Choroid plexus epithelial cell (primary cell): ENCODE data around the gene KMT5B.
A peak's percentile ranks its signal among the peaks of the same experiment; 100 is the strongest.

Experiments
- DNase-seq: peaks from one replicate; pipeline ENCODE4 v3.0.0-alpha.2; 2010; ENCODE audit warnings: low read depth
- H3K4me3 ChIP-seq: 2 replicates; pipeline ENCODE4 v1.5.1; 2011; ENCODE audit warnings: low read depth, mild to moderate bottlenecking, control low read depth, low read length, moderate library complexity
- CTCF ChIP-seq: conservative IDR thresholded peaks from 2 replicates; pipeline ENCODE4 v1.5.1; 2011; ENCODE audit warnings: low read depth, mild to moderate bottlenecking, control low read depth, inconsistent platforms, low read length, moderate library complexity

KMT5B gene

GRCh38 chr11:68181719-68182451, 31.2 kb downstream of the KMT5B start:
- H3K4me3 ChIP-seq = no peak overlapping the region
- peak; percentile 16 for DNase-seq
- no peak for TF ChIP-seq CTCF

GRCh38 chr11:68179847-68180246, 33.2 kb downstream of the KMT5B start:
- no peak for TF ChIP-seq CTCF
- H3K4me3 ChIP-seq = no peak overlapping the region
- no peak for DNase-seq

GRCh38 chr11:68177877-68178276, 35.2 kb downstream of the KMT5B start:
- TF ChIP-seq CTCF = no peak
- DNase-seq = no peak

GRCh38 chr11:68173926-68174325, 39.2 kb downstream of the KMT5B start:
- no peak for TF ChIP-seq CTCF
- no peak for DNase-seq

More at GRCh38 chr11:68177877-68178276, 35.2 kb downstream of the KMT5B start:
- no peak overlapping the region for H3K4me3 ChIP-seq

GRCh38 chr11:68169442-68169841, 43.7 kb downstream of the KMT5B start:
- no peak for TF ChIP-seq CTCF
- H3K4me3 ChIP-seq = no peak overlapping the region
- DNase-seq = no peak

More at GRCh38 chr11:68173926-68174325, 39.2 kb downstream of the KMT5B start:
- no peak overlapping the region for H3K4me3 ChIP-seq

GRCh38 chr11:68168694-68169093, 44.4 kb downstream of the KMT5B start:
- no peak overlapping the region for H3K4me3 ChIP-seq
- DNase-seq = no peak
- TF ChIP-seq CTCF = no peak

- no peak for DNase-seq
- no peak overlapping the region for H3K4me3 ChIP-seq
- TF ChIP-seq CTCF = no peak
Measured at GRCh38 chr11:68167474-68167873, 45.6 kb downstream of the KMT5B start.
